SK-N-SH treated with all-trans-retinoic acid at 6 μM for 48 hours (cell line): ENCODE data around the gene FAM78B.

Experiments
- ATAC-seq: fragments of 200-7000 bp; cut with Tn5 transposase; 3 replicates; pipeline ENCODE4 v1.9.1; 2020; ENCODE audit warnings: mild to moderate bottlenecking, moderate library complexity
- ARNTL ChIP-seq: fragments of 450-650 bp; formaldehyde crosslinking; IDR thresholded peaks from 2 replicates; pipeline ENCODE4 v1.5.0; 2020; ENCODE audit warnings: low read depth, mild to moderate bottlenecking, moderate library complexity, borderline replicate concordance
- BACH2 ChIP-seq: fragments of 250-450 bp; sonication (Bioruptor Pico); IDR thresholded peaks from 2 replicates; pipeline ENCODE4 v1.9.0; 2021; ENCODE audit warnings: mild to moderate bottlenecking, borderline replicate concordance
- CSDC2 ChIP-seq: fragments of 250-450 bp; sonication (Bioruptor Pico); IDR thresholded peaks from 2 replicates; pipeline ENCODE4 v1.5.0; 2020; ENCODE audit warnings: mild to moderate bottlenecking, moderate library complexity
- ESRRG ChIP-seq: fragments of 250-450 bp; sonication (Bioruptor Pico); IDR thresholded peaks from 2 replicates; pipeline ENCODE4 v1.6.1; 2021; ENCODE audit warnings: mild to moderate bottlenecking
- GLIS3 ChIP-seq: fragments of 250-450 bp; sonication (Bioruptor Pico); IDR thresholded peaks from 2 replicates; pipeline ENCODE4 v1.5.0; 2020; ENCODE audit warnings: mild to moderate bottlenecking, moderate library complexity
- ISL1 ChIP-seq: fragments of 250-450 bp; sonication (Bioruptor Pico); IDR thresholded peaks from 2 replicates; pipeline ENCODE4 v2.1.2; 2022; ENCODE audit warnings: mild to moderate bottlenecking, moderate library complexity
- OSR1 ChIP-seq: fragments of 250-450 bp; sonication (Bioruptor Pico); IDR thresholded peaks from 2 replicates; pipeline ENCODE4 v1.8.0; 2022; ENCODE audit warnings: moderate library complexity, mild to moderate bottlenecking, inconsistent platforms
- PATZ1 ChIP-seq: fragments of 250-450 bp; sonication (Bioruptor Pico); IDR thresholded peaks from 2 replicates; pipeline ENCODE4 v1.8.0; 2020; ENCODE audit warnings: mild to moderate bottlenecking, moderate library complexity, borderline replicate concordance
- POU6F1 ChIP-seq: fragments of 250-450 bp; sonication (Bioruptor Pico); IDR thresholded peaks from 2 replicates; pipeline ENCODE4 v1.8.0; 2021; ENCODE audit warnings: low read depth, mild to moderate bottlenecking, moderate library complexity, borderline replicate concordance
- PPARA ChIP-seq: fragments of 250-450 bp; sonication (Bioruptor Pico); IDR thresholded peaks from 2 replicates; pipeline ENCODE4 v1.5.0; 2020; ENCODE audit warnings: mild to moderate bottlenecking, borderline replicate concordance
- RARB ChIP-seq: fragments of 250-450 bp; sonication (Bioruptor Pico); IDR thresholded peaks from 2 replicates; pipeline ENCODE4 v1.8.0; 2021; ENCODE audit warnings: mild to moderate bottlenecking, moderate library complexity
- SNAI2 ChIP-seq: fragments of 250-450 bp; sonication (Bioruptor Pico); IDR thresholded peaks from 2 replicates; pipeline ENCODE4 v1.5.0; 2020; ENCODE audit warnings: mild to moderate bottlenecking, moderate library complexity
- TCF4 ChIP-seq: fragments of 250-450 bp; sonication (Bioruptor Pico); IDR thresholded peaks from 2 replicates; pipeline ENCODE4 v1.8.0; 2021; ENCODE audit warnings: mild to moderate bottlenecking, moderate library complexity, borderline replicate concordance
- TOX ChIP-seq: fragments of 250-450 bp; sonication (Bioruptor Pico); IDR thresholded peaks from 2 replicates; pipeline ENCODE4 v1.8.0; 2021; ENCODE audit warnings: mild to moderate bottlenecking, moderate library complexity, borderline replicate concordance
- TSHZ2 ChIP-seq: fragments of 250-450 bp; sonication (Bioruptor Pico); IDR thresholded peaks from 2 replicates; pipeline ENCODE4 v1.5.0; 2020; ENCODE audit warnings: mild to moderate bottlenecking, moderate library complexity
- ZC3H10 ChIP-seq: fragments of 250-450 bp; sonication (Bioruptor Pico); IDR thresholded peaks from 2 replicates; pipeline ENCODE4 v1.5.1; 2021; ENCODE audit warnings: mild to moderate bottlenecking, moderate library complexity
- ZFP3 ChIP-seq: fragments of 250-450 bp; sonication (Bioruptor Pico); IDR thresholded peaks from 2 replicates; pipeline ENCODE4 v1.5.0; 2020; ENCODE audit warnings: mild to moderate bottlenecking, moderate library complexity
- ZFP30 ChIP-seq: fragments of 450-650 bp; formaldehyde crosslinking; IDR thresholded peaks from 2 replicates; pipeline ENCODE4 v1.5.0; 2022; ENCODE audit warnings: mild to moderate bottlenecking, moderate library complexity
- ZNF565 ChIP-seq: fragments of 450-650 bp; formaldehyde crosslinking; conservative IDR thresholded peaks from 2 replicates; pipeline ENCODE4 v1.5.0; 2020; ENCODE audit warnings: low read depth, mild to moderate bottlenecking, moderate library complexity
- ZNF70 ChIP-seq: fragments of 450-650 bp; formaldehyde crosslinking; IDR thresholded peaks from 2 replicates; pipeline ENCODE4 v1.5.0; 2020; ENCODE audit warnings: mild to moderate bottlenecking, moderate library complexity
- ZNF8 ChIP-seq: fragments of 450-650 bp; formaldehyde crosslinking; IDR thresholded peaks from 2 replicates; pipeline ENCODE4 v1.5.0; 2020; ENCODE audit warnings: mild to moderate bottlenecking, moderate library complexity
- TF ChIP-seq, protein P1 (sequence below): fragments of 250-450 bp; sonication (Bioruptor Pico); IDR thresholded peaks from 2 replicates; pipeline ENCODE4 v1.5.1; 2020; ENCODE audit warnings: low read depth, mild to moderate bottlenecking, moderate library complexity
- TF ChIP-seq, protein P2 (sequence below): fragments of 250-450 bp; sonication (Bioruptor Pico); IDR thresholded peaks from 2 replicates; pipeline ENCODE4 v1.5.1; 2021; ENCODE audit warnings: mild to moderate bottlenecking, moderate library complexity

The FAM78B gene

DNA sequence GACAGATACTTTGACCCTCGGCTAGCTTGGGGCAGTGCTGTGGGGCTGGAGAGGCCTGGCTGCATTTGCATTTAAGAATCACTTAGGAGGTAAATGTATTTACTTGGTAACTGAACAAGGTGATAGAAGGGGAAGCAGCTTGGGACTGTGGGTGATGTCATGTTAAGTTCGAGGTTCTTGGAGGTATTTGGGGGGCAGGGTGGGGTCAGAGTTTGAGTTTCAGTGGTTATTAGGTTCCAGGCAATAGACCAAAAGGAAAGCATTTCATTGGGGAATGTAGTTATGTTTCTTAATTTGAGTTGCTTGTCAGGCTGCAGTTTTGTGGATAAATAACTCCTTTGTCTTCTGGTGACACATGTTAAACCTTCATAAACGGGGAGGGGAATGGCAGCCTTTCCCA lies 2.4 kb upstream of the FAM78B start:
- TF ChIP-seq, protein P1, sequence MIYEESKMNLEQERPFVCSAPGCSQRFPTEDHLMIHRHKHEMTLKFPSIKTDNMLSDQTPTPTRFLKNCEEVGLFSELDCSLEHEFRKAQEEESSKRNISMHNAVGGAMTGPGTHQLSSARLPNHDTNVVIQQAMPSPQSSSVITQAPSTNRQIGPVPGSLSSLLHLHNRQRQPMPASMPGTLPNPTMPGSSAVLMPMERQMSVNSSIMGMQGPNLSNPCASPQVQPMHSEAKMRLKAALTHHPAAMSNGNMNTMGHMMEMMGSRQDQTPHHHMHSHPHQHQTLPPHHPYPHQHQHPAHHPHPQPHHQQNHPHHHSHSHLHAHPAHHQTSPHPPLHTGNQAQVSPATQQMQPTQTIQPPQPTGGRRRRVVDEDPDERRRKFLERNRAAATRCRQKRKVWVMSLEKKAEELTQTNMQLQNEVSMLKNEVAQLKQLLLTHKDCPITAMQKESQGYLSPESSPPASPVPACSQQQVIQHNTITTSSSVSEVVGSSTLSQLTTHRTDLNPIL (CRISPR knock-in tag): no peak
- TF ChIP-seq TOX (CRISPR knock-in tag) (no peak), POU6F1 (CRISPR knock-in tag) (no peak), CSDC2 (CRISPR knock-in tag) (no peak), TCF4 (CRISPR knock-in tag) (no peak), ZNF70 (no peak), ZNF565 (CRISPR knock-in tag) (no peak), OSR1 (CRISPR knock-in tag) (no peak), ESRRG (no peak), ZFP30 (CRISPR knock-in tag) (no peak), ARNTL (no peak), PPARA (CRISPR knock-in tag) (no peak), RARB (CRISPR knock-in tag) (no peak), GLIS3 (CRISPR knock-in tag) (no peak), ZFP3 (CRISPR knock-in tag) (no peak), ISL1 (CRISPR knock-in tag) (no peak), SNAI2 (no peak)
- TF ChIP-seq, protein P2, sequence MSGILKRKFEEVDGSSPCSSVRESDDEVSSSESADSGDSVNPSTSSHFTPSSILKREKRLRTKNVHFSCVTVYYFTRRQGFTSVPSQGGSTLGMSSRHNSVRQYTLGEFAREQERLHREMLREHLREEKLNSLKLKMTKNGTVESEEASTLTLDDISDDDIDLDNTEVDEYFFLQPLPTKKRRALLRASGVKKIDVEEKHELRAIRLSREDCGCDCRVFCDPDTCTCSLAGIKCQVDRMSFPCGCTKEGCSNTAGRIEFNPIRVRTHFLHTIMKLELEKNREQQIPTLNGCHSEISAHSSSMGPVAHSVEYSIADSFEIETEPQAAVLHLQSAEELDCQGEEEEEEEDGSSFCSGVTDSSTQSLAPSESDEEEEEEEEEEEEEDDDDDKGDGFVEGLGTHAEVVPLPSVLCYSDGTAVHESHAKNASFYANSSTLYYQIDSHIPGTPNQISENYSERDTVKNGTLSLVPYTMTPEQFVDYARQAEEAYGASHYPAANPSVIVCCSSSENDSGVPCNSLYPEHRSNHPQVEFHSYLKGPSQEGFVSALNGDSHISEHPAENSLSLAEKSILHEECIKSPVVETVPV (CRISPR knock-in tag): no peak
- no peak for ATAC-seq

DNA sequence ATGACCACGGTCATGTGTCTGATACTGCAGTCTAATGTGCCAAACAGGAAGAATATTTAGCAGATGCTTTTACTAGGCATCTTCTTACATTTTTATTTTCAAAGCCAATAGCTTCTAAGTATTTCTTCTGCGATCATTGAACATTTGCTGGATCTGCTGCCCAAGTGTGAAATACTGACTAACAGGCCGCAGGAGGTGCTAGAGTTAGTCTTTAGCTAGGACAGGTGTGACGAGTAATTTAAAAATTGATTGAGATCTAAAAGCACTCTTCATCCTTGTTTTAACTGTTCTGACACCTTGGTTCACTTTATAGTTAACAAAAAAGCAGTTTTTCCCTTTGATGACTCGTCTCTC lies 748 bp upstream of the FAM78B start:
- ATAC-seq: no peak
- TF ChIP-seq ESRRG (no peak), TSHZ2 (no peak), ZC3H10 (CRISPR knock-in tag) (no peak), SNAI2 (no peak), TCF4 (CRISPR knock-in tag) (no peak), ZNF8 (CRISPR knock-in tag) (no peak), ZNF565 (CRISPR knock-in tag) (no peak)
- TF ChIP-seq, protein P1 (CRISPR knock-in tag): no peak
- TF ChIP-seq, protein P2 (CRISPR knock-in tag): no peak

GRCh38 chr1:166166329-166166697 lies 488 bp downstream of the FAM78B start:
- TF ChIP-seq, protein P1 (CRISPR knock-in tag): no peak
- TF ChIP-seq OSR1 (CRISPR knock-in tag): no peak
- TF ChIP-seq ZNF565 (CRISPR knock-in tag): no peak
- TF ChIP-seq PPARA (CRISPR knock-in tag): no peak
- TF ChIP-seq ZC3H10 (CRISPR knock-in tag): no peak
- no peak for TF ChIP-seq ISL1 (CRISPR knock-in tag)
- no peak for TF ChIP-seq BACH2 (CRISPR knock-in tag)
- no peak for TF ChIP-seq TCF4 (CRISPR knock-in tag)
- TF ChIP-seq TOX (CRISPR knock-in tag): no peak
- TF ChIP-seq PATZ1: no peak
- TF ChIP-seq ARNTL: no peak
- TF ChIP-seq RARB (CRISPR knock-in tag): no peak
- TF ChIP-seq GLIS3 (CRISPR knock-in tag): no peak
- no peak for TF ChIP-seq ZNF8 (CRISPR knock-in tag)
- no peak for TF ChIP-seq ZFP3 (CRISPR knock-in tag)
- ATAC-seq: no peak
